Neural cell (in vitro differentiated cells): ENCODE measurements around the gene VARS2. TPM values are rescaled to one million over a fixed set of nuclear protein-coding genes. Genes with fewer than 3 reads are reported as not detected.

Experiments used
- H2AFZ ChIP-seq: fragments of 200-600, 300-800 bp; sonication (generic), shearing (Covaris generic); 2 replicates; pipeline ENCODE4 v1.6.0; 2014; ENCODE audit warnings: low read depth, mild to moderate bottlenecking, antibody characterized with exemption, low read length, moderate library complexity
- H3F3A ChIP-seq: fragments of 200-600 bp; shearing (Covaris generic); 2 replicates; pipeline ENCODE4 v1.6.1; 2016; ENCODE audit warnings: mild to moderate bottlenecking, moderate library complexity, mixed read lengths, antibody characterized with exemption, low read length; ENCODE audit not compliant: insufficient read depth, poor library complexity, severe bottlenecking
- H3K27ac ChIP-seq: fragments of 200-600, 300-800 bp; sonication (generic), shearing (Covaris generic); 2 replicates; pipeline ENCODE4 v1.5.1; 2014; ENCODE audit warnings: mild to moderate bottlenecking, low read length, moderate library complexity
- H3K27me3 ChIP-seq: fragments of 300-800, 200-600 bp; sonication (generic), shearing (Covaris generic); 2 replicates; pipeline ENCODE4 v1.6.0; 2014; ENCODE audit warnings: mild to moderate bottlenecking, low read depth, low read length, moderate library complexity; ENCODE audit not compliant: insufficient read depth
- H3K36me3 ChIP-seq: fragments of 300-800, 200-600 bp; sonication (generic), shearing (Covaris generic); 2 replicates; pipeline ENCODE4 v1.5.1; 2014; ENCODE audit warnings: mild to moderate bottlenecking, antibody characterized with exemption, low read length, moderate library complexity; ENCODE audit not compliant: insufficient read depth
- H3K4me2 ChIP-seq: fragments of 300-800, 200-600 bp; sonication (generic), shearing (Covaris generic); 2 replicates; pipeline ENCODE4 v1.6.0; 2014; ENCODE audit warnings: mild to moderate bottlenecking, low read length
- H3K4me3 ChIP-seq: fragments of 300-800, 200-600 bp; sonication (generic), shearing (Covaris generic); 2 replicates; pipeline ENCODE4 v1.5.1; 2014; ENCODE audit warnings: mild to moderate bottlenecking, low read length, moderate library complexity
- H3K79me2 ChIP-seq: fragments of 200-600 bp; shearing (Covaris generic); replicated peaks from 2 replicates; pipeline ENCODE4 v1.6.0; 2014; ENCODE audit warnings: mild to moderate bottlenecking, low read length, moderate library complexity; ENCODE audit not compliant: insufficient read depth
- H3K9ac ChIP-seq: fragments of 300-800, 200-600 bp; sonication (generic), shearing (Covaris generic); 2 replicates; pipeline ENCODE4 v1.6.1; 2016; ENCODE audit warnings: mild to moderate bottlenecking, low read length, mixed read lengths
- H3K9me2 ChIP-seq: fragments of 200-600 bp; shearing (Covaris generic); 2 replicates; pipeline ENCODE4 v1.6.1; 2016; ENCODE audit warnings: mild to moderate bottlenecking, low read length, mixed read lengths; ENCODE audit not compliant: insufficient read depth
- H3K9me3 ChIP-seq: fragments of 200-600, 300-800 bp; sonication (generic), shearing (Covaris generic); 2 replicates; pipeline ENCODE4 v1.6.1; 2016; ENCODE audit warnings: mild to moderate bottlenecking, mixed run types, low read length, moderate library complexity, mixed read lengths
- H4K20me1 ChIP-seq: fragments of 200-600 bp; shearing (Covaris generic); 2 replicates; pipeline ENCODE4 v1.6.1; 2016; ENCODE audit warnings: mild to moderate bottlenecking, mixed run types; ENCODE audit not compliant: insufficient read depth
- EP300 ChIP-seq: fragments of 450-650 bp; conservative IDR thresholded peaks from 2 replicates; pipeline ENCODE4 v1.6.1; 2014; ENCODE audit warnings: antibody characterized with exemption, mild to moderate bottlenecking, moderate library complexity; ENCODE audit not compliant: poor library complexity, severe bottlenecking
- EZH2 ChIP-seq: fragments of 200-600, 300-800 bp; shearing (Covaris generic), sonication (generic); IDR thresholded peaks from 2 replicates; pipeline ENCODE4 v1.6.1; 2014; ENCODE audit warnings: antibody characterized with exemption, low read length, borderline replicate concordance, mild to moderate bottlenecking; ENCODE audit not compliant: insufficient read depth, poor library complexity, severe bottlenecking
- MXI1 ChIP-seq: fragments of 450-650 bp; conservative IDR thresholded peaks from 2 replicates; pipeline ENCODE4 v1.6.1; 2014; ENCODE audit warnings: antibody characterized with exemption, mild to moderate bottlenecking; ENCODE audit not compliant: poor library complexity, severe bottlenecking
- POLR2AphosphoS5 ChIP-seq: IDR thresholded peaks from 2 replicates; pipeline ENCODE4 v1.6.1; 2012
- RAD21 ChIP-seq: fragments of 450-650 bp; conservative IDR thresholded peaks from 2 replicates; pipeline ENCODE4 v1.6.1; 2014; ENCODE audit warnings: antibody characterized with exemption, mild to moderate bottlenecking, moderate library complexity
- SMC3 ChIP-seq: fragments of 450-650 bp; conservative IDR thresholded peaks from 2 replicates; pipeline ENCODE4 v1.6.1; 2014; ENCODE audit warnings: antibody characterized with exemption, mild to moderate bottlenecking, moderate library complexity; ENCODE audit not compliant: poor library complexity
- TAF1 ChIP-seq: IDR thresholded peaks from 2 replicates; pipeline ENCODE4 v1.6.1; 2012; ENCODE audit warnings: low read depth
- polyA plus RNA-seq: library from polyadenylated mRNA; depleted of rRNA; stranded (reverse); fragments of >200 nt; gene quantifications from 2 replicates; pipeline ENCODE4 v1.2.3, GENCODE V29; 2014
- TF ChIP-seq, protein P1 (sequence below): IDR thresholded peaks from 2 replicates; pipeline ENCODE4 v1.6.1; 2012; ENCODE audit warnings: borderline replicate concordance
- TF ChIP-seq, protein P2 (sequence below): fragments of 450-650 bp; IDR thresholded peaks from 2 replicates; pipeline ENCODE4 v1.5.1; 2014; ENCODE audit warnings: antibody characterized with exemption, mild to moderate bottlenecking, moderate library complexity; ENCODE audit not compliant: poor library complexity, severe bottlenecking

Gene VARS2
- polyA plus RNA-seq, 1 donor from 2014 or later, result 93.4 TPM

DNA sequence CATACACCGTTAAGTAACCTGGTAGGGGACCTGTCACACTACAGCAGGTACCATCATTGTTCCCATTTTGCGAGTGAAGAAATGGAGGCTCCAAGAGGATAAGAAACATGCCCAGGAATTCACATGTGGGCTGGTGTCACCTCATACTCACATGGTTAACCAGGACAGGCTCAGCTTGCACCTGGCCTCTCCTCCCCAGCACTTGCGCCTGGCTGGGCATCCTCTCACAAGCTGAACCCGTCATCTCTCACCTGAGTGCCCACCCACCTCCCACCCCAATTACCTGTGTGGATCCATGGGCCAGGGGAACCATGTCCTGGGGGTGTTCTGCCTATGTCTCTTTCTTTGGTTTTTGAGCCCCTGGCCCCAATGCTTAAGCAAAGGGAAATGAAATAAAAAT is 16.5 kb downstream of the VARS2 start:
- Histone ChIP-seq H3K4me3 (no peak overlapping the region), H3K9ac (no peak overlapping the region), H2AFZ (no peak overlapping the region), H3K27me3 (no peaks in the 10 kb centered on the region), H3K79me2 (no peaks in the 10 kb centered on the region), H3K9me2 (no peaks in the 10 kb centered on the region), H3F3A (no peaks in the 10 kb centered on the region), H3K9me3 (no peaks in the 10 kb centered on the region), H3K27ac (no peak overlapping the region), H3K36me3 (no peaks in the 10 kb centered on the region), H4K20me1 (no peaks in the 10 kb centered on the region), H3K4me2 (no peak overlapping the region)
- TF ChIP-seq, protein P1, sequence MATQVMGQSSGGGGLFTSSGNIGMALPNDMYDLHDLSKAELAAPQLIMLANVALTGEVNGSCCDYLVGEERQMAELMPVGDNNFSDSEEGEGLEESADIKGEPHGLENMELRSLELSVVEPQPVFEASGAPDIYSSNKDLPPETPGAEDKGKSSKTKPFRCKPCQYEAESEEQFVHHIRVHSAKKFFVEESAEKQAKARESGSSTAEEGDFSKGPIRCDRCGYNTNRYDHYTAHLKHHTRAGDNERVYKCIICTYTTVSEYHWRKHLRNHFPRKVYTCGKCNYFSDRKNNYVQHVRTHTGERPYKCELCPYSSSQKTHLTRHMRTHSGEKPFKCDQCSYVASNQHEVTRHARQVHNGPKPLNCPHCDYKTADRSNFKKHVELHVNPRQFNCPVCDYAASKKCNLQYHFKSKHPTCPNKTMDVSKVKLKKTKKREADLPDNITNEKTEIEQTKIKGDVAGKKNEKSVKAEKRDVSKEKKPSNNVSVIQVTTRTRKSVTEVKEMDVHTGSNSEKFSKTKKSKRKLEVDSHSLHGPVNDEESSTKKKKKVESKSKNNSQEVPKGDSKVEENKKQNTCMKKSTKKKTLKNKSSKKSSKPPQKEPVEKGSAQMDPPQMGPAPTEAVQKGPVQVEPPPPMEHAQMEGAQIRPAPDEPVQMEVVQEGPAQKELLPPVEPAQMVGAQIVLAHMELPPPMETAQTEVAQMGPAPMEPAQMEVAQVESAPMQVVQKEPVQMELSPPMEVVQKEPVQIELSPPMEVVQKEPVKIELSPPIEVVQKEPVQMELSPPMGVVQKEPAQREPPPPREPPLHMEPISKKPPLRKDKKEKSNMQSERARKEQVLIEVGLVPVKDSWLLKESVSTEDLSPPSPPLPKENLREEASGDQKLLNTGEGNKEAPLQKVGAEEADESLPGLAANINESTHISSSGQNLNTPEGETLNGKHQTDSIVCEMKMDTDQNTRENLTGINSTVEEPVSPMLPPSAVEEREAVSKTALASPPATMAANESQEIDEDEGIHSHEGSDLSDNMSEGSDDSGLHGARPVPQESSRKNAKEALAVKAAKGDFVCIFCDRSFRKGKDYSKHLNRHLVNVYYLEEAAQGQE, result no peak
- TF ChIP-seq EP300 (no peak), RAD21 (no peak), SMC3 (no peak), POLR2AphosphoS5 (no peak), TAF1 (no peak)

DNA sequence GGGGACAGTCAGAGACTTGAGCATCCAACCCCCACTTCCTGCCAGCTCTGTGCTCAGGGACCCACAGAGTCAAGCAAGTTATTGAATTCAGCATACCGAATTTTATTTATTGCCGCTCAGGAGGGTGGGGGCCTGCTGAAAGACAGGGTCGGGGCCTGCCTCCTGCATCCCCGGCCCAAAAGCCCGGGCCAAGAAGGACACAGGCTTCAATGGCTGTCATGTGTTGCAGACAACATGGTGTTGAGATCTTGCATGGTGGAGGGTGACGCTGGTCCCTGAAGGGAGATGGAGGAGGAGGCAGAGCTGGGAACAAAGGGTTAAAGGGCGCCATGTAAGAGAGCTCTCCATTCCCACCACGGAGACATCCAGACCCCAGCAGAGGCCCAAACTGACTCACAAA is 17.2 kb downstream of the VARS2 start:
- Histone ChIP-seq H3K27ac (no peak overlapping the region), H2AFZ (no peak overlapping the region), H3F3A (no peaks in the 10 kb centered on the region), H3K9me3 (no peaks in the 10 kb centered on the region), H3K9me2 (no peaks in the 10 kb centered on the region), H3K9ac (no peak overlapping the region), H4K20me1 (no peaks in the 10 kb centered on the region), H3K4me2 (no peak overlapping the region), H3K79me2 (no peaks in the 10 kb centered on the region), H3K27me3 (no peaks in the 10 kb centered on the region), H3K36me3 (no peaks in the 10 kb centered on the region), H3K4me3 (no peak overlapping the region)
- TF ChIP-seq RAD21, result no peak
- TF ChIP-seq EP300, result no peak
- TF ChIP-seq POLR2AphosphoS5, result no peak
- no peak for TF ChIP-seq TAF1

DNA sequence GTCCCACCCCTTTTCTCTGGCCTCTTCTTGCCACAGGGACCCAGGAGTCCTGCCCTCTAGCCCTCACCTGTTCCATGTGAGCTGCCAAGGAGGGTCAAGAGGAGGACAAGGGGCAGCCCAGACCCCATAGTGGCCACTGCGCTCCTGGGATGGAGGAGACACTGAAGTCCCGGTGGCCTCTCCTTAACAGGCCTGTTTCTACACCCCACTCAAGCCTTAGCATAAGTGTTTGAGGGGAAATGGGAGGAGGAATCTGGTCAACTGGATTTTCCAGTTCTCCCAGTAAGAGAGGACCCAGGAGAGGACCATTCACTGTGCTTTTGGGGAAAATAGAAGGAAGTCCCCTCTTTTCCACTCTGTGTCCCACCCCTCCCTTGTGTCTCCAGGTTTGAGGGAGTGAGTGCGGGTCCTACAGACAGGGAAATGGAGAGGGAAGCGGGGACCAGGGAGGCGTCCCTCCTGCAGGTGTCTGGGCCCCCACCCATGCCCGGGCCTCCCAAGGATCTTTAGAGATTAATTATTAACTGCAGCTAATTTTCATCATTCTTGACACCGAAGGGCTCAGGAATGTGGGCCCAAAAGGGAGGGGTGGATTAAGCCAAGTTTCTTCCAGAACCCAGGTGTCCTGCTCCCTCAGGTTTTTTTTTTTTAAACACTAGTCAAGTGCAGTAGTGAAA is 18.1 kb downstream of the VARS2 start, which contains the start of gene SFTA2:
Gene SFTA2, minus strand, starts transcription at position 202 of the 677 bp plus-strand sequence. Its CDS starts 74 bp downstream, at position 128.
- Histone ChIP-seq H2AFZ (no peak within 1 kb of the TSS), H3K4me2 (no peak within 1 kb of the TSS), H3F3A (no peaks in the 10 kb centered on the region), H3K9ac (no peak within 1 kb of the TSS), H3K9me2 (no peaks in the 10 kb centered on the region), H3K27me3 (no peaks in the 10 kb centered on the region), H3K79me2 (no peaks in the 10 kb centered on the region), H3K4me3 (no peak within 1 kb of the TSS), H3K36me3 (no peaks in the 10 kb centered on the region), H3K9me3 (no peaks in the 10 kb centered on the region), H3K27ac (no peak within 1 kb of the TSS), H4K20me1 (no peaks in the 10 kb centered on the region)
- TF ChIP-seq EZH2 (no peak), SMC3 (no peak), RAD21 (no peak), EP300 (no peak), TAF1 (no peak), MXI1 (no peak)
- TF ChIP-seq, protein P1, result no peak
- TF ChIP-seq, protein P2, sequence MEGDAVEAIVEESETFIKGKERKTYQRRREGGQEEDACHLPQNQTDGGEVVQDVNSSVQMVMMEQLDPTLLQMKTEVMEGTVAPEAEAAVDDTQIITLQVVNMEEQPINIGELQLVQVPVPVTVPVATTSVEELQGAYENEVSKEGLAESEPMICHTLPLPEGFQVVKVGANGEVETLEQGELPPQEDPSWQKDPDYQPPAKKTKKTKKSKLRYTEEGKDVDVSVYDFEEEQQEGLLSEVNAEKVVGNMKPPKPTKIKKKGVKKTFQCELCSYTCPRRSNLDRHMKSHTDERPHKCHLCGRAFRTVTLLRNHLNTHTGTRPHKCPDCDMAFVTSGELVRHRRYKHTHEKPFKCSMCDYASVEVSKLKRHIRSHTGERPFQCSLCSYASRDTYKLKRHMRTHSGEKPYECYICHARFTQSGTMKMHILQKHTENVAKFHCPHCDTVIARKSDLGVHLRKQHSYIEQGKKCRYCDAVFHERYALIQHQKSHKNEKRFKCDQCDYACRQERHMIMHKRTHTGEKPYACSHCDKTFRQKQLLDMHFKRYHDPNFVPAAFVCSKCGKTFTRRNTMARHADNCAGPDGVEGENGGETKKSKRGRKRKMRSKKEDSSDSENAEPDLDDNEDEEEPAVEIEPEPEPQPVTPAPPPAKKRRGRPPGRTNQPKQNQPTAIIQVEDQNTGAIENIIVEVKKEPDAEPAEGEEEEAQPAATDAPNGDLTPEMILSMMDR, result no peak
